GM19238 (cell line): ENCODE data around the gene RAB40A.
"Not testable (repeated sequence)": the region's sequence is repeated elsewhere in the genome, so short reads cannot be mapped to it uniquely, and the experiment has no call there.

ENCODE experiments used
- DNase-seq: peaks from one replicate; pipeline ENCODE4 v3.0.0; 2011; ENCODE audit warnings: low spot score; ENCODE audit not compliant: insufficient read length

Gene RAB40A

DNA sequence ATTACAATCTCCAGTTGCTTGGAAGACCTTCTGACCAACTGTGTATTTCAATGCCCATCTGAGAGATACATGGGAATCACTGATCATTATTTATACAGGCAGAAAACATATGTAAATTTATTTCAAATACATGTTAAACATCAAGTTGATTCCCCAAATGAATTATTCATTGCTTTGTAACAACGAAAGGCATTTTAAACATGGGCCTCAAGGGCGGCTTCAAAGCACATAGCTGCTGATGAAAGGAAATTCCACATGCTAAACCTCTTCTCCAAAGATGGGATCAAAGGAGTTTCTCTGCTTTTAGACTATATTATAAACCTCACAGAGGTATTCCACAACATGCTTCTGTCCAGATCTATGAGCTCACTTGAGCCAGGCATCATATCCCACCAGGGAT, 4.3 kb upstream of the RAB40A start:
- no peak for DNase-seq

DNA sequence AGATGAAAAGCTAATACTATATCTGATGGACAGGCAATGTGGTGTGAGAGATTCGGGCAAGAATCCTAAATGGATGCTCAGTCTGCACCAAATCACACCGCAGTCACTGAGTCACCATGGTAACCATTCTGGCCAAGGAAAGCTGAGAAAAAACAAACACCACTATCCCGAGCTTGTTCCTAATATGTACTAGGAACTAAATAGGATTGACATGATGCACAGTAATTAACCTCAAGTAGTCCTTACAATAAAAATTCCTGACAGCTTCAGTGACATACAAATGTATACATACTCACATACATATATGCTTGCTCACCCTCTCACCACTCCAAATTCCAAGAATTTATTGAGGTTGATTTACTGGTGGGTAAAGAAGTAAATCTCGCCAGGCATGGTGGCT, 1.1 kb upstream of the RAB40A start:
- no peak for DNase-seq

DNA sequence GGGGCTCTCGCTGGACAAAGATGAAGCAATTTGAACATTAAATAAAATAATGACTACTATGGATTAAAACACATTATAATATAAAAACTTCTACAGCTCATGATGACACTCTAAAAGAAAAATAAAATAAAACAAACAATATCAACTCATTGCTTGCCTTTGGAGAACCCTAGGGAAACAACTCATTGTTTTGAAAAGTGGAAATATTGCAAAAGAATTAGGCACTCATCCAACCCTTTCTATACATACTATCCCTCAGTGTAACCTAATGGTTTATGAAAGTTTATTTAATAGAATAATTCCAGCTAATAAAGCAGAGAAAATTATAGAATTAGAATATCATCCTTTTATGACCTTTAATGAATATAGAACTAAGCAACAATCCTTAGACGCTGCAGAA, 718 bp downstream of the RAB40A start:
- no peak for DNase-seq

DNA sequence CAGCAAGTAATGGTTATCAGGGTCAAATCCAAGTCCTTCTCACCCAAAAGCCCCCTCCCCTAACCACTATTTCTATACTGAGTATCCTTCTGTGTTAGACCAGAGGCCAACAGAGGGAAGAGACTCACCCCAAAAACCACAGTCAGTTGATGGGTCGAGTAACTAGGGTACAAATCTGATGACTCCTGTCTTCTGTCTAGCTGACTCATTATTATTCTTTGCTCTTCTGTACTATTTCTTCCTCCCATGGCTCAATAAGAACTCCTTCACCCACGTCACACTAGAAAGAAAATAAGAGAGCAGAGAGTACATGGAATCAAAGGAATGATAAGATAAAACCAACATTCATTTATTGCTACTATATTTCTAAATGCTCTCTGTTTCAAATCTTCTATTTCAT, 2.0 kb downstream of the RAB40A start:
- no peak for DNase-seq

DNA sequence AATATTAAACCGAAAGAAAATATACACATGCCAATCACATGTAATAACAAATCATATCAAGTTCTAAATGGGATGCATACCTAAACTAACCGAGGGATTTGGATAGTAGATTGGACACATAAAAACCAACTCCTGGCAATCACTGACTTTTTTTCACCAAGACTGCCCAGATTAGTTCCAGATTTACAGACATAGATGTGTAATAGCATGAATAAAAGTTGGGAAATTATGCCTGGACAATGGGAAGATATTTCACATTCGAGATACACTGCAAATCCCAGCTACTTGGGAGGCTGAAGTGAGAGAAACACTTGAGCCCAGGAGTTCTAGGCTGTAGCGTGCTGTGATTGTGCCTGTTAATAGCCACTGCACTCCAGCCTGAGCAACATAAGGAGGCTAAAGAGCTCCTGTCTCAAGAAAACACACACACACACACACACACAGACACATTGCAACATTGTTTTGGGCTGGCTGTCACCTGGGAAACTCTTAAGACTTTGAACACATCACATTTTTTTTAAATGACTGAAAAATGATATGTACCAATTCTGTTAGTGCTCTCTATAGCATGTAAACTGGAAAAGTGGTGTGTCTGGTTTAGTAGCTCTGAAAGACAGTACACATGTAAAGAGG, 5.7 kb downstream of the RAB40A start:
- no peak for DNase-seq

DNA sequence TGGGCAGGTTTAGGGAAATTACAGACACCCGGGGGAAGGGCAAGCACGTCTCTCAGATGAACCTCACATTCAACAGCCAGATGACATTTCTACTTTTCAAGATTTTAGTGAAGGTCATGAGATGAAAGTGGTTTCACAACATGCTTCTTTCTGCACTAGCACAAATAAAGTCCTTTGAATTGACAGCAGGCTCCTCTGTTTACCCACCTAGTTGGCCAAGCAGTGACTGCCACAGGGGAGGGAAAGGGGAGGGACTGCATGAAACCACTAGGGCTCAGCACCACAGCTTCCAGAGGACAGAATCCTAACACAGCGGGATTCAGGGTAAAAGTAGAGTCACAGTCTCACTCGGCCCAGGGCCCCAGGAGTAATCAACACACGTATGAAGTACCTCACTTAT, 6.2 kb downstream of the RAB40A start:
- DNase-seq, result no peak

DNA sequence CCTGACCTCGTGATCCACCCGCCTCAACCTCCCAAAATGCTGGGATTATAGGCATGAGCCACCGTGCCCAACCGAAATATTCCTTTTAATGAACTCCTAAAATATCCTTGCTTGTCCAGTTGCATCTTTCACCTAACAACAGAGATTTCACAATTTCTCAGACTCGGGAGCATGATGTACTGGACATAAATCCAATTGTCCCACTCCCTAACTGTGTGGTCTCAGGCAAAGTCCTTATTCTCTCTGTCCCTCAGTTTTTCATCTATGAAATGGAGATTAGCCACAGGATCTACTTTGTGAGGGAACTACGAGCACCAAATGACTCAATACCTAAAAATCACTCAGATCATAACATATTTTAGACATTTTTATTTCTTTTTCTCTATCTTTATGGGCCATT, 9.3 kb downstream of the RAB40A start:
- DNase-seq, result no peak

DNA sequence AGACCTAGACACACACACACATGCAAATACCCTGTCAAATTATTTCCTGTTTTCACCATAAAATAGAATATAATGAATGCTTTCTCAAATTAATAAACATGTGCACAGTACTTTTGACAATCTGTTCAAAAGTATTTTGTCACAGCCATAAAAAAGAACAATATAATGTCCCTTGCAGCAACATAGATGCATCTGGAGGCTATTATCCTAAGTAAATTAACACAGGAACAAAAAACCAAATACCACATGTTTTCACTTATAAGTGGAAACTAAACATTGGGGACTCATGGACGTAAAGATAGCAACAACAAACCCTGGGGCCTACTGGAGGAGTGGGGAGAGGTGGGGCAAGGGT, 15.5 kb downstream of the RAB40A start:
- DNase-seq, result no peak

DNA sequence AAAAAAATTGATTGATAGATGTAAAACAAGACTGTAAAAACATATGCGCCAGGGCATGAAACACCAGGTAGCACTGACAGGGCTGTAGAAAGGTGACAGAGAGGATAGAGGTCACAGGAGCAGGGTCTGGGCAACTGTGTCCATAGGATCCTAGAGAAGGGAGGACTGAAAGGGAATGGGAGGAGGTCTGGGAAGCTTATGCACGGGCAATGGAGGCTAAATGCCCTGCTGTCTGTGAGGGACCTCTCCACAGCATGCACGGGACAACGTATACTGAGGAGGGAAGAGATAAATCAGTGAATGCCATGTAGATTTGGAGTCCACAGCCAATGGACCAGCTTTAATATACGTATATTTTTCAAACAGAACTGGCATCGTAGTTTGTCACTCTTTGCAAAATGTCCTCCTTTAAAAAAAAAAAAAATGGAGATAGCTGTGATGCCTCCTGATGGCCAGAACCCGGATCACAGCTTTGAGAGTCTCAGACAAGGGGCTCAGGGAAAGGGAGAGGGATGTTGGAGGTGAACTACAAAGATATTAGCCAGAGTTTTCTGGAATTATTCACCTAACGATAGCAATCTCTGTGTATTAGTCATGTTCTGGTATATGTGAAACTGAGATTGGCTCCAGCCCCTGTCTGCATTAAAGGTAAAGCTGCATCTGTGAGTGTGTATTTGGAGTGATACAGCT, 16.0 kb downstream of the RAB40A start:
- DNase-seq, result no peak

DNA sequence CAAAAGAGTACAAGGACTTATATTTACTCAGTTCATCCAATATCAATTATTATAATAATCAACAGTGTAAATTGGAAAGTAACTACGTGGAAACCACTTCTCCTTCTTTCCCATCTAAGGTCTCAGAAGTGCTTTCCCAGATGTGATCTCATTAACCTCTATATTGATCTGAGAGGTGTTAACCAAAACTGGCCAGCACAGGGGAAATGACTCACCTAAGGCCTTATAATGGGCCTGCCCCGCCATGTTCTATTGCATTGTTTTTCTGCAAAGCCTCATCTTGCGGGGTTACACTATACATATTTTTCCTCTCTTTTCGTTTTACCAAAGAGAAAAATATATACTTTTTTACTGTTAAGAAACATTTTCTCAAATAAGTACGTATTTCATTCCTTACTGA, 20.5 kb downstream of the RAB40A start:
- DNase-seq, result no peak

DNA sequence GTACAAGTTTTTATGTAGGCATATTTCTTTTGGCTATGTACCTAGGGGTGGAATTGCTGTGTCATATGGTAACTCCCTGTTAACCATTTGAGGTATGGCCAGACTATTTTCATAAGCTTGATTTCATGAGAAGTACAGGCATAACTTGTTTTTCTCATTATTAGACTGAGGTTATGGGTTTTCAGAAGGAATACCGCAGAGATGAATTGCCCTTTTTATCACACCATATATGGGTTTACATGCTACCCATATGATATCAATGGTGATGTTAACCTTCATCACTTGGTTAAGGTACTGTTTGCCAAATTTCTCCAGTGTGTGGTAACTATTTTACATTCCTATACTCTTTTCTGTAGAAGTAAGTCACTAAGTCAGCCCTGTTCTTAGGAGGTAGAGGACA, 23.5 kb downstream of the RAB40A start:
- no peak for DNase-seq

DNA sequence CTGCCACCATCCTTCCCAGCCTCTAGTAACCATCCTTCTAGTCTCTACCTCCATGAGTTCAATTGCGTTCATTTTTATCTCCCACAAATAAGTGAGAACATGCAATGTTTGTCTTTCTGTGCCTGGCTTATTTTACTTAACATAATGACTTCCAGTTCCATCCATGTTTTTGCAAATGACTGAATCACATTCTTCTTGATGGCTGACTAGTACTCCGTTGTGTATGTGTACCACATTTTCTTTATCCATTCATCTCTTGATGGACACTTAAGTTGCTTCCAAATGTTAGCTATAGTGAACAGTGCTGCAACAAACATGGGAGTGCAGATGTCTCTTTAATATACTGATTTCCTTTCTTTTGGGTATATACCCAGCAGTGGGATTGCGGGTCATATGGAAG, 25.7 kb downstream of the RAB40A start:
- not testable (repeated sequence) for DNase-seq

DNA sequence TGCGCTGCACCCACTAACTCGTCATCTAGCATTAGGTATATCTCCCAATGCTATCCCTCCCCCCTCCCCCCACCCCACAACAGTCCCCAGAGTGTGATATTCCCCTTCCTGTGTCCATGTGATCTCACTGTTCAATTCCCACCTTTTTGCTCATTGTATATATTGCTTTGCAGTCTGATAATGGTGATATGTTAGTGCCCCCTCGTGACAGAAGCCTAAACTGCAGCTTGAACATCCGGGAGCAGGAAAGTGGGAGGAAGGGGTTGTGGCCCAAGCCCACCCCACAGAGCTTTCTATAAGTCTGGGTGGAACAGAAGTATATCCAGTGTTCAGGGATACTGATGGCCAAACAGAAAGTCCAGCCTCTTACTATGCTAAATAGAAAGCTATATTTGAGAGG, 29.6 kb downstream of the RAB40A start:
- DNase-seq, result not testable (repeated sequence)

DNA sequence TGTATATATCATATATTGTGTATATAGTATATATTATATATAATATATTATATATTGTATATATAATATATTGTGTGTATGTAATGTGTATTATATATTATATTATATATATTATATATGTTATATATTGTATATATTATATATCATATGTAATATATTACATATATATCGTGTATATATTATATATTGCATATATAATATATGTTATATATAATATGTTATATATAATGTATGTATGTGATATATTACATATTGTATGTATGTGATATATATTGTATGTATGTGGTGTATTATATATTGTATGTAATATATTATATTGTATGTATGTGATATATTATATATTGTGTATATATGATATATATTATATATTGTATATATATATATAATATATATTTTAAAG, 30.5 kb downstream of the RAB40A start:
- no peak for DNase-seq

DNA sequence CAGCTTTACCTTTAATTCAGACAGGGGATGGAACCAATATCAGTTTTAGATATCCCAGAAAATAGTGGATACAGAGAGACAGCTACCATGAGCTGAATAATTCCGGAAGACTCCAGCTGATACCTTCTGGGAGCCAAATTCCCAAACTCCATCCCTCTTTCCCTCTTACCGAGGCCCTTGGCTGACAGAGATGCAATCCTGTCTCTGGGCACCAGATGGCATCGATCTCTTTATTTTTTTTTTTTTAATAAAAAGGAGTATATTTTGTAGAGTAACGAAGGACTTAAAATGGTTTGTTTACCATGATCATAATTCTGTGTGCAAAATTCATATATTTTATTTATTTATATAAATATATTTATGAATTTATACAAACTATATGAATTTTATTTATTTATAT, 31.0 kb downstream of the RAB40A start:
- DNase-seq, result no peak

DNA sequence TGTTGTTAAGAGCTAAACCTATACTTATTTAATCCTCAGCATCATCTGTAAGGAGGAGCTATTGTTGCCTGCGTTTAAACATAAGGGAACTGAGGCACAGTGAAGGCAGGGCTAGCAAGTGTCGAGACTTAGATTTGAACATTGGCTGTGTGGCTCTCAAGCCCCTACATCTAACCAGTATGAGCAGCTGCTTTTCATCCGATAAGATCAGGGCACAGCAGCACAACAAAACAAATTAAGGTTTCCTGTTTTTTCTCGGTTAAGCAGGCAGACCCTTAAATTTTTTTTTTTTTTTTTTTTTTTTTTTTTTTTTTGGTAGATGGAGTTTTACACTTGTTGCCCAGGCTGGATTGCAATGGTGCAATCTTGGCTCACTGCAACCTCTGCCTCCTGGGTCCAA, 35.6 kb downstream of the RAB40A start:
- no peak for DNase-seq

DNA sequence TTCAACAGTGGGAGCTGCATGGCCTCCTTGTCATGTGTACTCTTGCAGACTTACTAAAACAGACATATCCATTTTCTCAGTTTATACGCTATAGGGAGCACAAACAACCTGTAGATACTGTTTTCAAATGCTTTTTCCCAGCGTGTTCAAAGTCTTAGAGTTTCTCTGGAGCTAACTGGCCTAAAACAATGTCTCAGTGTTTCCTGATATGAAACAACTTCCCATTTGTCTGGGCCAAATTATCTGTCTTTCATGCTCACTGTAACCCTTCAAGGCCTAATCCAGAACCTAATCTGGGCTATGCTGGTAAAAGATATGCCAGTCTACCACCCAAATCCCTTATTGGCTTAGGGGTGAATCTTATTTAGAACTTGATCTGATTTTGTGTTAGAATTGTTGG, 38.8 kb downstream of the RAB40A start:
- DNase-seq, result no peak

DNA sequence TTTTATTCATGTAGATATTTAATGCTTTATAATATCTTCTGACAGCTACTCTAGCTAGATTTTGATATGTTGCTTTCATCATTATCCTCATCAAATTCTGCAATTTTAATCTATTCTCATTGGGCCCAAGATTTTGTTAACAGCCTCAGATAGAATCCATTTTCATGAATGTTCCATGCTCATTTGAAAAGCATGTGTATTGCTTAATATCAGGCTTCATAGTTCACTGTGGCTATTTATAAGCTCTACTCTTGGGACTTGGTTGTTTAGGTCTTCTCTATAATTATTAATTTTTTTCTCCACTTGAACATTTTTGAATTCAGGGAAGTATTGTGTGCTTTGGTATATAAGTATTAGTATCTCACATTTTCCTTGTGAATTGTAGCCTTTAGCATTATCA, 41.8 kb downstream of the RAB40A start:
- DNase-seq, result no peak

DNA sequence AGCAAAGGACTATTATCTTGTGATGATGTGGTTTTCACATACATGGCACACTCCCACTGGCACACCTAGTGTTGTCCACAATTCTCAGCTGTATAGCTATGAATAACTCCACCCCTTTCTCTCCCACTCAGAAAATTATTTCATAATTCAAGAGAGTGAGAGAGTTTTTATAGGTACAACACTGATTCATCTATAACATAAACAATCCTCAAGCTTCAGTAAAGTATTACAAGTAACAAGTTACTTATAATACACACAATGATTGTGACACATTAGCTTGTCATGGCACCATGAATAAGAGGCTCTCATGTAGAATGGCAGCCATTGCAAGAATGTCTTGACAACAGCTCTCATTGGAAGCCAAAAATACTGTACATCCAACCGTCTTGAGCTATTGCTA, 43.9 kb downstream of the RAB40A start:
- no peak for DNase-seq

DNA sequence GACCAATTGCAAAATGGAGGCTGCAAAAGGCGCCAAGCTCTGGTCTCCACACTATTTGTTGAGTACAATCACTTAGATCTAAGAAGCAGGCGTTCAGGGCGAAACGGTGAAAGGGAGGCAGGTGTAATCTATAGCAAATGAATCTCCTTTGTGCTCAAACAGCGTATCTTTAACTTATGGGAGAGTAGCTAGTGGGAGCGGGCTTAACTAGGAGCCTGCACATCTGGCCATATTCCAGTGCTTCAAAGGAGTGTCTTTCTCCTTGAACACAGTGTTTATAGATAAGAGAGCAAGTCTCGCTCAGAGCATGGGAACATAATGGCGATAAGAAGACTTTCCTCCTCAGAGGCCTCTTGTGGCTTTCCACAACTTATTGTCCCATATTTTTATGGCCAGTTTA, 49.3 kb downstream of the RAB40A start:
- not testable (repeated sequence) for DNase-seq

DNA sequence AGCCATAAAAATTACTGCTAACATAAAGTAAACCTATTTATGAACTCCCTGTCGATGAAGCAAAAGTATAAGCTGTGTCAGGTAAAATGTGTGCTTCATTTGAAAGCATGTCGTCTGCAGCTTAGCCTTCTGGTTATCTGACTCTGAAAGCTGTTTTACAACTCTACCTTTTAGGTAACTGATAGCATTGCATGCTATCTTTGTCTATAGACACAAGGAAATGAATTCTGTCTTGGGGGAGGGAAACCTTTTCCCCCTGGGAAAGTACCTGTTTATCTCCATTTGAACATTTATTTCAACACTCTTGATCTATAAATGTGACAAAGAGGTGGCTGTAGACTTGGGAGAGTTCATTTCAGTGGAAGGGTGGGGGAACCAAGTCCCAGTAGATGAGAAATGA, 51.4 kb downstream of the RAB40A start:
- DNase-seq, result no peak

DNA sequence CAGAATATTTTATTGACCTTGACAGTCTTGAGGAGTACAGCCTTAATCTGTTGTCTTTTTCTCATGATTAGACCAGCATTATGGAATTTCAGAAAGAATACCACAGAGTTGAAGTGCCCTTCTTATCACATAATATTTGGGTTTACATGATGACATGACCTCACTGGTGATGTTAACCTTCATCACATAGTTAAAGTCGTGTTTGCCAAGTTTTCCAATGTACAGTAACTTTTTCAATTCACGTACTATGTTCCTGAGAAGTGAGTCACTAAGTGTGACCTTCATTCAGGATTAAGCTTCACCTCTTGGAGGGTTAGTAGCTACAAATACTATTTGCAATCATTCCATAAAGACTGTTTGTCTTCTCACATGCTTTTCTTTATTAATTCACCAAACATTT, 52.1 kb downstream of the RAB40A start:
- no peak for DNase-seq

DNA sequence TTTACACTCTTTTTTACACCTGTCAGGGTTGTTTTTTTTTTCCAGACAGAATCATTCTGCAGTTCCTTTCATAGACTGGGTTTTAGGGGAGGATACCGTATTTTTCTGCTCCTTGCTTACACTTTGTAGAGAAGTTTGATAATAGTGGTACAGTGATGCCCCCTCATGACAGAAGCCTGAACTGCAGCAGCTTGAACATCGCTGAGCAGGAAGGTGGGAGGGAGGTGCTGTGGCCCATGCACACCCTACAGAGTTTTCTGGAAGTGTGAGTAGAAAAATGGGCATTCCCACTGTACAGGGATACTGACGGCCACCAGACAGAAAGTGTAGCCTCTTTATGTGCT, 54.5 kb downstream of the RAB40A start:
- DNase-seq, result no peak
